Measurements from ENCODE around the gene PDGFD. TPM values are rescaled to one million over a fixed set of nuclear protein-coding genes. Genes with fewer than 3 reads are reported as not detected.

Gene PDGFD
- total RNA-seq, 1 experiment from 2014 or later: 1.7 TPM

GRCh38 chr11:104001561-104002056 is 162.3 kb downstream of the PDGFD start:
- 0 out of 5 replicates have a peak, but pooled peaks cover 0 to 3% of the 10 kb centered on the region in 2 experiments for H3K9me3 Mint-ChIP-seq
- no CpG with 5 or more reads among the region's 3 CpGs for WGBS (ENCODE audit: extremely low coverage, insufficient read length, low lambda C conversion rate)
- no peak overlapping the region for H2BK120ac ChIP-seq (ENCODE audit: low read depth, low read length, poor library complexity, severe bottlenecking)

More at GRCh38 chr11:104001561-104002056, 162.3 kb downstream of the PDGFD start:
- H4K5ac ChIP-seq (ENCODE audit: insufficient read length, low read depth, low read length): no peak overlapping the region
- no peak overlapping the region for H3K27ac ChIP-seq (ENCODE audit: insufficient read length, low read depth, low read length)
- no peak overlapping the region for H3K56ac ChIP-seq (ENCODE audit: insufficient read length, low read depth, low read length)
- H4K8ac ChIP-seq (replicated peaks; ENCODE audit: insufficient read length, low read depth, low read length): no peak overlapping the region
- H3K79me1 ChIP-seq (ENCODE audit: insufficient read depth, low read depth, low read length, poor library complexity, severe bottlenecking): no peaks in the 10 kb centered on the region
- H3K23ac ChIP-seq (ENCODE audit: insufficient read length, low read depth, low read length): no peak overlapping the region
- no peak overlapping the region for H3K4ac ChIP-seq (ENCODE audit: low read depth, low read length)
- H3K4me1 Mint-ChIP-seq: no peaks in the 10 kb centered on the region
- H3K4me2 ChIP-seq (ENCODE audit: insufficient read depth, insufficient read length, low read length): no peak overlapping the region
- no peaks in the 10 kb centered on the region for H3K9me3 ChIP-seq (ENCODE audit: control insufficient read depth, low read depth, low read length)
- no peak overlapping the region for H3K18ac ChIP-seq (ENCODE audit: insufficient read length, low read depth, low read length)
- H2AFZ ChIP-seq (ENCODE audit: low read length): no peak overlapping the region
- no peak overlapping the region for H3K14ac ChIP-seq (ENCODE audit: insufficient read depth, low read length)
- TF ChIP-seq CTCF (conservative IDR thresholded peaks at IDR 0.05): no peak
- no peak overlapping the region for H4K91ac ChIP-seq (ENCODE audit: insufficient read length, low read depth, low read length)
- no peak overlapping the region for H3T11ph ChIP-seq (ENCODE audit: low read length)
- no peaks in the 10 kb centered on the region for H4K20me1 ChIP-seq (ENCODE audit: control insufficient read depth, insufficient read depth, insufficient read length)
- no peaks in the 10 kb centered on the region for H3K4me1 ChIP-seq (ENCODE audit: insufficient read depth, low read length)
- no peaks in the 10 kb centered on the region for H3K79me2 ChIP-seq (ENCODE audit: insufficient read depth, low read length)
- H3K23me2 ChIP-seq (ENCODE audit: insufficient read length, low read depth, low read length, poor library complexity, severe bottlenecking): no peaks in the 10 kb centered on the region
- no peak overlapping the region for H2BK5ac ChIP-seq (ENCODE audit: insufficient read length, low read length)
- H2BK15ac ChIP-seq (ENCODE audit: low read depth, low read length): no peak overlapping the region
- no peak overlapping the region for H2BK20ac ChIP-seq (ENCODE audit: low read depth, low read length, poor library complexity, severe bottlenecking)
- no peaks in the 10 kb centered on the region for H3K27me3 ChIP-seq (ENCODE audit: insufficient read depth, low read length)
- no peaks in the 10 kb centered on the region for H3K27me3 Mint-ChIP-seq (ENCODE audit: low read depth)
- H2BK12ac ChIP-seq (ENCODE audit: insufficient read length, low read depth, low read length): no peak overlapping the region
- H3K27ac Mint-ChIP-seq: no peak overlapping the region
- no peak overlapping the region for H2AK5ac ChIP-seq (ENCODE audit: insufficient read length, low read length)
- H3K4me3 Mint-ChIP-seq: no peak overlapping the region
- no peaks in the 10 kb centered on the region for H3K36me3 Mint-ChIP-seq (ENCODE audit: insufficient read depth in 1 of 3, low read depth in 3 of 3)
- no peak for DNase-seq
- H3K9ac ChIP-seq (ENCODE audit: extremely low read depth, insufficient read length, low read length): no peak overlapping the region
